Measurements from ENCODE around the gene RFX1. TPM values are rescaled to one million over a fixed set of nuclear protein-coding genes. Genes with fewer than 3 reads are reported as not detected.
A peak's percentile ranks its signal among the peaks of the same experiment; 100 is the strongest.

The RFX1 gene
- total RNA-seq, 4 donors from 2014 or later: 2.7 to 7.2 (median 4.4) TPM

- TF ChIP-seq POLR2A (IDR thresholded peaks at IDR 0.05) (no peak), CTCF (IDR thresholded peaks at IDR 0.05 in 4 of 5, conservative IDR thresholded peaks at IDR 0.05 in 1 of 5) (no peak)
- no peak for ATAC-seq
- H3K27me3 ChIP-seq: no peaks in the 10 kb centered on the region
- in situ Hi-C loops (cut with MboI; ENCODE audit: low sequenced_read_pairs in 4 of 4): no loop called here
- H3K4me1 ChIP-seq: peaks cover 18 to 29% of the 10 kb centered on the region in 2 donors
- no peak overlapping the region for H3K27ac ChIP-seq
- no peaks in the 10 kb centered on the region for H3K36me3 ChIP-seq
- no peaks in the 10 kb centered on the region for H3K9me3 ChIP-seq
- intact Hi-C loops (cut with DNase I; ENCODE audit: low total_unique reads): no loop called here
- DNase-seq: no peak
- no peak overlapping the region for H3K4me3 ChIP-seq
These were observed 26.4 kb downstream of the RFX1 start for GRCh38 chr19:13979686-13980085.

GRCh38 chr19:13979244-13979615, 26.9 kb downstream of the RFX1 start:
- Histone ChIP-seq H3K4me1 (peaks cover 19 to 29% of the 10 kb centered on the region in 2 donors), H3K4me3 (peak overlapping the region; percentile 41 to 43 (median 42)), H3K27ac (peak overlapping the region in 3 of 4 donors; percentile 38 to 64 (median 41)), H3K9me3 (no peaks in the 10 kb centered on the region), H3K36me3 (no peaks in the 10 kb centered on the region), H3K27me3 (no peaks in the 10 kb centered on the region)
- TF ChIP-seq CTCF (IDR thresholded peaks at IDR 0.05 in 4 of 5, conservative IDR thresholded peaks at IDR 0.05 in 1 of 5) (no peak), POLR2A (IDR thresholded peaks at IDR 0.05) (no peak)
- in situ Hi-C loops (cut with MboI; ENCODE audit: low sequenced_read_pairs in 4 of 4): no loop called here
- ATAC-seq (no peak), DNase-seq (no peak)
- intact Hi-C loops (cut with DNase I; ENCODE audit: low total_unique reads): no loop called here

GRCh38 chr19:13978351-13979243, 27.5 kb downstream of the RFX1 start:
- Histone ChIP-seq H3K4me3 (peak overlapping the region; percentile 41 to 43 (median 42)), H3K27ac (peak overlapping the region; percentile 38 to 64 (median 54)), H3K4me1 (peaks cover 24 to 29% of the 10 kb centered on the region in 2 donors), H3K9me3 (no peaks in the 10 kb centered on the region), H3K36me3 (no peaks in the 10 kb centered on the region), H3K27me3 (no peaks in the 10 kb centered on the region)
- DNase-seq (peak; percentile 40 to 59), ATAC-seq (no peak)
- intact Hi-C loops (cut with DNase I; ENCODE audit: low total_unique reads) (no loop called here), in situ Hi-C loops (cut with MboI; ENCODE audit: low sequenced_read_pairs in 4 of 4) (no loop called here)
- TF ChIP-seq CTCF (IDR thresholded peaks at IDR 0.05 in 4 of 5, conservative IDR thresholded peaks at IDR 0.05 in 1 of 5): no peak
- no peak for TF ChIP-seq POLR2A (IDR thresholded peaks at IDR 0.05)

GRCh38 chr19:13977803-13978202, 28.3 kb downstream of the RFX1 start:
- H3K4me3 ChIP-seq: no peak overlapping the region
- intact Hi-C loops (cut with DNase I; ENCODE audit: low total_unique reads): no loop called here
- DNase-seq (no peak), ATAC-seq (no peak)
- TF ChIP-seq POLR2A (IDR thresholded peaks at IDR 0.05): no peak
- no peak for TF ChIP-seq CTCF (IDR thresholded peaks at IDR 0.05 in 4 of 5, conservative IDR thresholded peaks at IDR 0.05 in 1 of 5)
- no peaks in the 10 kb centered on the region for H3K36me3 ChIP-seq
- no peaks in the 10 kb centered on the region for H3K9me3 ChIP-seq
- peaks cover 24 to 29% of the 10 kb centered on the region in 2 donors for H3K4me1 ChIP-seq
- in situ Hi-C loops (cut with MboI; ENCODE audit: low sequenced_read_pairs in 4 of 4): no loop called here
- no peaks in the 10 kb centered on the region for H3K27me3 ChIP-seq
- H3K27ac ChIP-seq: peak overlapping the region; percentile 38 to 64 (median 54)

All from gastrocnemius medialis (tissue), 4 donors.